ENCODE data around the gene FBXL13. TPM values are rescaled to one million over a fixed set of nuclear protein-coding genes. Genes with fewer than 3 reads are reported as not detected.

The FBXL13 gene
- total and polyA plus RNA-seq, 2 experiments from 2014 or later: 1.2 to 2.5 TPM

DNA sequence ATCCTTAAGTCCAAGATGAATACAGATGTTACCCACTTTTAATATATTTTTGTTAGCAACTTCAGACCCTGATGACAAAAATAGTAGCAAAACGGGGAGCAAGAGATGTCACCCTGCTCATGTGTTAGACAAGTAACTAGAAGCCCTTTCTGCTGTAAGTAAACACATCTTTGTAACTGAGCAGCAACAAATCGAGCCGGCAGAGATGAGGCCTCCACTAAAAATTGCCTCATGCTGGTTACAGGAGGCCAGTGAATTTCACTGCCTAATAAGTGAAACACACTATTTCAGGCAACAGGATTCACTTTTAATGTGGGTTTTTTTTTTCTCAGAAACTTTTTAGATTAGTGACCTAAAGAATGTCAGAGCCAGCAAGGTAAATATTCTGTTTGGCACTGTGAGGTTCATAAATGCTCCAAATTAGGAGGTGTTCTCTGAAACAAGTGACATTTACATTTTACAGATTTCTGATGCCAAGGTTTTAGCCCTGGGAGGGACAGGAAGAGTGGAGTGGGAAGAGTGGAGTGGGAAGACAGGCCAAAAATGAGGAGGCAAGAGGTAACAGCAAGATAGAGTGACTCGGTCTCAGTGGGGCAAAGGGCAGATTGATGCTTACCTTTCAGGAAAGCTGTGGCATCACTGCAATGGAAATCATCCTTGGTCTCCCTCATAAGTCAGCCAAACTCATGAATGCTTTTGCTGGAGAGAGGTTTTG is 215.4 kb downstream of the FBXL13 start:
- H3K4me1 ChIP-seq (ENCODE audit: insufficient read depth): no peaks in the 10 kb centered on the region
- Mint-ChIP-seq H3K36me3 (ENCODE audit: low read depth) (no peaks in the 10 kb centered on the region), H3K27me3 (ENCODE audit: insufficient read depth, low read depth, poor library complexity) (no peaks in the 10 kb centered on the region), H3K27ac (no peak overlapping the region), H3K9me3 (no peaks in the 10 kb centered on the region), H3K4me3 (no peak overlapping the region), H3K4me1 (peaks cover 12% of the 10 kb centered on the region)
- H3F3A ChIP-seq (replicated peaks; ENCODE audit: low read depth): no peaks in the 10 kb centered on the region
- H4K20me1 ChIP-seq (replicated peaks; ENCODE audit: insufficient read depth): no peaks in the 10 kb centered on the region
- ATAC-seq (peak; percentile 24; the same call in 2 of the 3 replicates), DNase-seq (ENCODE audit: low spot score) (no peak)
- TF ChIP-seq ZNF331 (CRISPR knock-in tag; IDR thresholded peaks at IDR 0.05; ENCODE audit: low read depth) (no peak), NANOG (IDR thresholded peaks at IDR 0.05; ENCODE audit: borderline replicate concordance) (no peak), ZNF462 (CRISPR knock-in tag; IDR thresholded peaks at IDR 0.05) (no peak)
- no peaks in the 10 kb centered on the region for H3K79me2 ChIP-seq (replicated peaks; ENCODE audit: insufficient read depth)
- no peak overlapping the region for H3K27ac ChIP-seq (ENCODE audit: low read depth)
- no peaks in the 10 kb centered on the region for H3K36me3 ChIP-seq (ENCODE audit: insufficient read depth)
- H2AFZ ChIP-seq: no peak overlapping the region
- no peak overlapping the region for H3K4me2 ChIP-seq
- no peaks in the 10 kb centered on the region for H3K27me3 ChIP-seq (ENCODE audit: insufficient read depth)
- H3K4me3 ChIP-seq: no peak overlapping the region
- H3K9me2 ChIP-seq (ENCODE audit: insufficient read depth): no peaks in the 10 kb centered on the region

- no peak for ATAC-seq
- no peak overlapping the region for H3K4me3 Mint-ChIP-seq
- H3K4me1 Mint-ChIP-seq: peaks cover 12% of the 10 kb centered on the region
- H3K27ac ChIP-seq (ENCODE audit: low read depth): no peak overlapping the region
- no peak overlapping the region for H2AFZ ChIP-seq
- H3K79me2 ChIP-seq (replicated peaks; ENCODE audit: insufficient read depth): no peaks in the 10 kb centered on the region
- H3K4me3 ChIP-seq: no peak overlapping the region
- no peaks in the 10 kb centered on the region for H3K27me3 Mint-ChIP-seq (ENCODE audit: insufficient read depth, low read depth, poor library complexity)
- H3F3A ChIP-seq (replicated peaks; ENCODE audit: low read depth): no peaks in the 10 kb centered on the region
- DNase-seq (ENCODE audit: low spot score): no peak
- no peaks in the 10 kb centered on the region for H3K27me3 ChIP-seq (ENCODE audit: insufficient read depth)
- no peak overlapping the region for H3K27ac Mint-ChIP-seq
- H3K9me2 ChIP-seq (ENCODE audit: insufficient read depth): no peaks in the 10 kb centered on the region
- H4K20me1 ChIP-seq (replicated peaks; ENCODE audit: insufficient read depth): no peaks in the 10 kb centered on the region
- H3K9me3 Mint-ChIP-seq: no peaks in the 10 kb centered on the region
- no peaks in the 10 kb centered on the region for H3K4me1 ChIP-seq (ENCODE audit: insufficient read depth)
- 0 out of 3 replicates have a peak, but pooled peaks cover 3% of the 10 kb centered on the region for H3K36me3 Mint-ChIP-seq (ENCODE audit: low read depth)
- no peaks in the 10 kb centered on the region for H3K36me3 ChIP-seq (ENCODE audit: insufficient read depth)
- no peak overlapping the region for H3K4me2 ChIP-seq
- no peak for TF ChIP-seq ZNF331 (CRISPR knock-in tag; IDR thresholded peaks at IDR 0.05; ENCODE audit: low read depth)
- TF ChIP-seq, protein P1, sequence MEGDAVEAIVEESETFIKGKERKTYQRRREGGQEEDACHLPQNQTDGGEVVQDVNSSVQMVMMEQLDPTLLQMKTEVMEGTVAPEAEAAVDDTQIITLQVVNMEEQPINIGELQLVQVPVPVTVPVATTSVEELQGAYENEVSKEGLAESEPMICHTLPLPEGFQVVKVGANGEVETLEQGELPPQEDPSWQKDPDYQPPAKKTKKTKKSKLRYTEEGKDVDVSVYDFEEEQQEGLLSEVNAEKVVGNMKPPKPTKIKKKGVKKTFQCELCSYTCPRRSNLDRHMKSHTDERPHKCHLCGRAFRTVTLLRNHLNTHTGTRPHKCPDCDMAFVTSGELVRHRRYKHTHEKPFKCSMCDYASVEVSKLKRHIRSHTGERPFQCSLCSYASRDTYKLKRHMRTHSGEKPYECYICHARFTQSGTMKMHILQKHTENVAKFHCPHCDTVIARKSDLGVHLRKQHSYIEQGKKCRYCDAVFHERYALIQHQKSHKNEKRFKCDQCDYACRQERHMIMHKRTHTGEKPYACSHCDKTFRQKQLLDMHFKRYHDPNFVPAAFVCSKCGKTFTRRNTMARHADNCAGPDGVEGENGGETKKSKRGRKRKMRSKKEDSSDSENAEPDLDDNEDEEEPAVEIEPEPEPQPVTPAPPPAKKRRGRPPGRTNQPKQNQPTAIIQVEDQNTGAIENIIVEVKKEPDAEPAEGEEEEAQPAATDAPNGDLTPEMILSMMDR (conservative IDR thresholded peaks at IDR 0.05; ENCODE audit: low read depth in 2 of 2): no peak
- TF ChIP-seq POLR2AphosphoS5 (IDR thresholded peaks at IDR 0.05; ENCODE audit: low read depth): no peak
- TF ChIP-seq, protein P2, sequence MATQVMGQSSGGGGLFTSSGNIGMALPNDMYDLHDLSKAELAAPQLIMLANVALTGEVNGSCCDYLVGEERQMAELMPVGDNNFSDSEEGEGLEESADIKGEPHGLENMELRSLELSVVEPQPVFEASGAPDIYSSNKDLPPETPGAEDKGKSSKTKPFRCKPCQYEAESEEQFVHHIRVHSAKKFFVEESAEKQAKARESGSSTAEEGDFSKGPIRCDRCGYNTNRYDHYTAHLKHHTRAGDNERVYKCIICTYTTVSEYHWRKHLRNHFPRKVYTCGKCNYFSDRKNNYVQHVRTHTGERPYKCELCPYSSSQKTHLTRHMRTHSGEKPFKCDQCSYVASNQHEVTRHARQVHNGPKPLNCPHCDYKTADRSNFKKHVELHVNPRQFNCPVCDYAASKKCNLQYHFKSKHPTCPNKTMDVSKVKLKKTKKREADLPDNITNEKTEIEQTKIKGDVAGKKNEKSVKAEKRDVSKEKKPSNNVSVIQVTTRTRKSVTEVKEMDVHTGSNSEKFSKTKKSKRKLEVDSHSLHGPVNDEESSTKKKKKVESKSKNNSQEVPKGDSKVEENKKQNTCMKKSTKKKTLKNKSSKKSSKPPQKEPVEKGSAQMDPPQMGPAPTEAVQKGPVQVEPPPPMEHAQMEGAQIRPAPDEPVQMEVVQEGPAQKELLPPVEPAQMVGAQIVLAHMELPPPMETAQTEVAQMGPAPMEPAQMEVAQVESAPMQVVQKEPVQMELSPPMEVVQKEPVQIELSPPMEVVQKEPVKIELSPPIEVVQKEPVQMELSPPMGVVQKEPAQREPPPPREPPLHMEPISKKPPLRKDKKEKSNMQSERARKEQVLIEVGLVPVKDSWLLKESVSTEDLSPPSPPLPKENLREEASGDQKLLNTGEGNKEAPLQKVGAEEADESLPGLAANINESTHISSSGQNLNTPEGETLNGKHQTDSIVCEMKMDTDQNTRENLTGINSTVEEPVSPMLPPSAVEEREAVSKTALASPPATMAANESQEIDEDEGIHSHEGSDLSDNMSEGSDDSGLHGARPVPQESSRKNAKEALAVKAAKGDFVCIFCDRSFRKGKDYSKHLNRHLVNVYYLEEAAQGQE (IDR thresholded peaks at IDR 0.05; ENCODE audit: unreplicated experiment): no peak
- TF ChIP-seq CREB1 (CRISPR knock-in tag; IDR thresholded peaks at IDR 0.05; ENCODE audit: low read depth): no peak
- TF ChIP-seq ETS1 (IDR thresholded peaks at IDR 0.05): no peak
- no peak for TF ChIP-seq NANOG (IDR thresholded peaks at IDR 0.05; ENCODE audit: borderline replicate concordance)
These were observed 218.6 kb downstream of the FBXL13 start for GRCh38 chr7:102856036-102856435.

All from GM23338 (cell line).